ENCODE data around the gene SSC5D.

DNA sequence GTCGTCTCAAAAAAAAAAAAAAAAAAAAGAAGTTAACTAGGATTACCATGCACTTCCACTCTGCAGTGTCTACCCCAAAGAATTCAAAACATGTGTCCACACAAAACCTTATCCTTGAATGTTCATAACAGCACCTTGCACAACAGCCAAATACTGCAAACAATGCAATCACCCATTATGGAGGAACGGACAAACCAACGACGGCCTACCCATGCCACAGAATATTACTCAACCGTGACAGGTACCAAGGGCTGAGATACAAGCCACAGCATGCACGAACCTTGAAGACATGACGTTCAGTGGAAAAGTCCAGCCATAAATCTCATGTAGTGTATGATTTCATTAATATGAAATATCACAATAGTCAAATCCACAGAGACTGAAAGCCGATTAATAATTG lies 42.2 kb upstream of the SSC5D start:
- TF ChIP-seq, protein P1, sequence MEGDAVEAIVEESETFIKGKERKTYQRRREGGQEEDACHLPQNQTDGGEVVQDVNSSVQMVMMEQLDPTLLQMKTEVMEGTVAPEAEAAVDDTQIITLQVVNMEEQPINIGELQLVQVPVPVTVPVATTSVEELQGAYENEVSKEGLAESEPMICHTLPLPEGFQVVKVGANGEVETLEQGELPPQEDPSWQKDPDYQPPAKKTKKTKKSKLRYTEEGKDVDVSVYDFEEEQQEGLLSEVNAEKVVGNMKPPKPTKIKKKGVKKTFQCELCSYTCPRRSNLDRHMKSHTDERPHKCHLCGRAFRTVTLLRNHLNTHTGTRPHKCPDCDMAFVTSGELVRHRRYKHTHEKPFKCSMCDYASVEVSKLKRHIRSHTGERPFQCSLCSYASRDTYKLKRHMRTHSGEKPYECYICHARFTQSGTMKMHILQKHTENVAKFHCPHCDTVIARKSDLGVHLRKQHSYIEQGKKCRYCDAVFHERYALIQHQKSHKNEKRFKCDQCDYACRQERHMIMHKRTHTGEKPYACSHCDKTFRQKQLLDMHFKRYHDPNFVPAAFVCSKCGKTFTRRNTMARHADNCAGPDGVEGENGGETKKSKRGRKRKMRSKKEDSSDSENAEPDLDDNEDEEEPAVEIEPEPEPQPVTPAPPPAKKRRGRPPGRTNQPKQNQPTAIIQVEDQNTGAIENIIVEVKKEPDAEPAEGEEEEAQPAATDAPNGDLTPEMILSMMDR (IDR thresholded peaks at IDR 0.05 in 8 of 11, conservative IDR thresholded peaks at IDR 0.05 in 3 of 11) = no peak
- no peak for TF ChIP-seq POLR2A (IDR thresholded peaks at IDR 0.05)
- no peak for TF ChIP-seq POLR2AphosphoS5 (IDR thresholded peaks at IDR 0.05)

Data from spleen (tissue), 7 donors.